Esophagus muscularis mucosa (tissue), 3 donors: ENCODE data around the gene KRTAP21-1.

ENCODE experiments used
- CTCF ChIP-seq, 3 experiments: fragments of 200-600 bp in 2 of 3; fragments of 450-650 bp in 1 of 3; sonication (generic) in 2 of 3; IDR thresholded peaks; one replicate each; pipeline ENCODE4 v1.5.1; 2017 to 2019; ENCODE audit warnings: antibody characterized with exemption in 3 of 3, mild to moderate bottlenecking in 2 of 3, moderate library complexity in 1 of 3
- POLR2A ChIP-seq: fragments of 450-650 bp; IDR thresholded peaks from one replicate; pipeline ENCODE4 v1.6.1; 2017; ENCODE audit warnings: antibody characterized with exemption, moderate library complexity, mild to moderate bottlenecking, low read depth
- POLR2AphosphoS5 ChIP-seq, 2 donors: sonication (generic); formaldehyde crosslinking; IDR thresholded peaks; one replicate each; pipeline ENCODE4 v1.6.1; 2017; ENCODE audit warnings: antibody characterized with exemption in 2 of 2

GRCh38 chr21:30714946-30715345, 40.3 kb downstream of the KRTAP21-1 start:
- TF ChIP-seq CTCF (IDR thresholded peaks at IDR 0.05) (no peak), POLR2A (no peak), POLR2AphosphoS5 (IDR thresholded peaks at IDR 0.05) (no peak)
